H9 (cell line): ENCODE data around the gene DPYD. TPM values are rescaled to one million over a fixed set of nuclear protein-coding genes. Genes with fewer than 3 reads are reported as not detected.

Experiments
- DNase-seq: peaks from one replicate; pipeline ENCODE4 v3.0.0-alpha.2; 2017
- H2AFZ ChIP-seq: one replicate; pipeline ENCODE4 v1.6.1; 2013; ENCODE audit warnings: mild to moderate bottlenecking, low read length, control low read depth, moderate library complexity
- H2AK5ac ChIP-seq: 2 replicates; pipeline ENCODE4 v1.6.1; 2013; ENCODE audit warnings: low read length, control low read depth, mixed read lengths; ENCODE audit not compliant: insufficient read length
- H2BK120ac ChIP-seq: one replicate; pipeline ENCODE4 v1.6.1; 2013; ENCODE audit warnings: low read depth, mild to moderate bottlenecking, low read length, control low read depth, inconsistent platforms; ENCODE audit not compliant: poor library complexity, severe bottlenecking
- H2BK12ac ChIP-seq: 2 replicates; pipeline ENCODE4 v1.6.1; 2013; ENCODE audit warnings: low read length, control low read depth, mixed read lengths, low read depth; ENCODE audit not compliant: insufficient read length
- H2BK15ac ChIP-seq: 2 replicates; pipeline ENCODE4 v1.6.1; 2013; ENCODE audit warnings: low read depth, low read length, control low read depth
- H2BK20ac ChIP-seq: one replicate; pipeline ENCODE4 v1.6.1; 2013; ENCODE audit warnings: low read depth, mild to moderate bottlenecking, low read length, control low read depth, inconsistent platforms; ENCODE audit not compliant: poor library complexity, severe bottlenecking
- H2BK5ac ChIP-seq: 2 replicates; pipeline ENCODE4 v1.6.1; 2013; ENCODE audit warnings: low read length, control low read depth, mixed read lengths; ENCODE audit not compliant: insufficient read length
- H3K14ac ChIP-seq: 2 replicates; pipeline ENCODE4 v1.6.1; 2013; ENCODE audit warnings: low read length, control low read depth; ENCODE audit not compliant: insufficient read depth
- H3K18ac ChIP-seq: 2 replicates; pipeline ENCODE4 v1.6.1; 2013; ENCODE audit warnings: low read depth, mild to moderate bottlenecking, mixed read lengths, low read length, control low read depth; ENCODE audit not compliant: insufficient read length
- H3K23ac ChIP-seq: 2 replicates; pipeline ENCODE4 v1.6.1; 2013; ENCODE audit warnings: low read length, control low read depth, mixed read lengths, low read depth; ENCODE audit not compliant: insufficient read length
- H3K23me2 ChIP-seq: 2 replicates; pipeline ENCODE4 v1.6.1; 2013; ENCODE audit warnings: low read depth, mild to moderate bottlenecking, mixed read lengths, low read length, control low read depth; ENCODE audit not compliant: insufficient read length, poor library complexity, severe bottlenecking
- H3K27ac ChIP-seq: 2 replicates; pipeline ENCODE4 v1.5.1; 2013; ENCODE audit warnings: low read length, control low read depth, mixed read lengths, low read depth; ENCODE audit not compliant: insufficient read length
- H3K27me3 ChIP-seq: 2 replicates; pipeline ENCODE4 v1.6.1; 2013; ENCODE audit warnings: low read length, control low read depth, inconsistent platforms; ENCODE audit not compliant: insufficient read depth
- H3K4ac ChIP-seq: 2 replicates; pipeline ENCODE4 v1.6.1; 2013; ENCODE audit warnings: low read depth, mild to moderate bottlenecking, control low read depth, inconsistent platforms, low read length, moderate library complexity
- H3K4me1 ChIP-seq: 2 replicates; pipeline ENCODE4 v1.6.1; 2013; ENCODE audit warnings: low read length, control low read depth, inconsistent platforms; ENCODE audit not compliant: insufficient read depth
- H3K4me2 ChIP-seq: 2 replicates; pipeline ENCODE4 v1.6.1; 2013; ENCODE audit warnings: low read length, control low read depth, mixed read lengths; ENCODE audit not compliant: insufficient read length, insufficient read depth
- H3K56ac ChIP-seq: 2 replicates; pipeline ENCODE4 v1.6.1; 2013; ENCODE audit warnings: low read depth, mild to moderate bottlenecking, mixed read lengths, low read length, control low read depth; ENCODE audit not compliant: insufficient read length
- H3K79me1 ChIP-seq: 2 replicates; pipeline ENCODE4 v1.6.1; 2013; ENCODE audit warnings: low read depth, mild to moderate bottlenecking, moderate library complexity, low read length, control low read depth, inconsistent platforms; ENCODE audit not compliant: insufficient read depth, poor library complexity, severe bottlenecking
- H3K79me2 ChIP-seq: 2 replicates; pipeline ENCODE4 v1.6.1; 2013; ENCODE audit warnings: low read length, control low read depth, inconsistent platforms; ENCODE audit not compliant: insufficient read depth
- H3K9ac ChIP-seq: 2 replicates; pipeline ENCODE4 v1.6.1; 2013; ENCODE audit warnings: low read length, control low read depth, mixed read lengths; ENCODE audit not compliant: insufficient read length; ENCODE audit errors: extremely low read depth
- H3K9me3 ChIP-seq: one replicate; pipeline ENCODE4 v1.6.1; 2013; ENCODE audit warnings: low read depth, low read length, inconsistent platforms; ENCODE audit not compliant: control insufficient read depth
- H3T11ph ChIP-seq: one replicate; pipeline ENCODE4 v1.6.1; 2013; ENCODE audit warnings: mild to moderate bottlenecking, low read length, control low read depth, inconsistent platforms
- H4K20me1 ChIP-seq: one replicate; pipeline ENCODE4 v1.6.1; 2013; ENCODE audit not compliant: control insufficient read depth, insufficient read length, insufficient read depth
- H4K5ac ChIP-seq: 2 replicates; pipeline ENCODE4 v1.6.1; 2013; ENCODE audit warnings: low read depth, mild to moderate bottlenecking, mixed read lengths, low read length, control low read depth; ENCODE audit not compliant: insufficient read length
- H4K8ac ChIP-seq: replicated peaks from 2 replicates; pipeline ENCODE4 v1.6.1; 2013; ENCODE audit warnings: low read length, control low read depth, mixed read lengths, low read depth; ENCODE audit not compliant: insufficient read length
- H4K91ac ChIP-seq: 2 replicates; pipeline ENCODE4 v1.6.1; 2013; ENCODE audit warnings: low read depth, mild to moderate bottlenecking, moderate library complexity, mixed read lengths, low read length, control low read depth; ENCODE audit not compliant: insufficient read length
- H3K27ac Mint-ChIP-seq, 3 experiments: 2 replicates in 2 of 3; 3 replicates in 1 of 3; pipeline ENCODE4 v1.8.0; 2020 to 2021; ENCODE audit warnings: mixed read lengths in 3 of 3, mild to moderate bottlenecking in 1 of 3, moderate library complexity in 1 of 3
- H3K27me3 Mint-ChIP-seq: 2 replicates; pipeline ENCODE4 v1.8.0; 2021; ENCODE audit warnings: low read depth, mild to moderate bottlenecking, moderate library complexity, mixed read lengths
- H3K36me3 Mint-ChIP-seq, 3 experiments: 2 replicates in 2 of 3; 3 replicates in 1 of 3; pipeline ENCODE4 v1.8.0; 2020 to 2021; ENCODE audit warnings: low read depth in 3 of 3, mixed read lengths in 3 of 3; ENCODE audit not compliant: insufficient read depth in 1 of 3
- H3K4me1 Mint-ChIP-seq, 2 experiments: 2 replicates each; pipeline ENCODE4 v1.8.0; 2020; ENCODE audit warnings: mixed read lengths in 2 of 2
- H3K4me3 Mint-ChIP-seq, 2 experiments: 2 replicates in 1 of 2; 3 replicates in 1 of 2; pipeline ENCODE4 v1.8.0; 2020 to 2021; ENCODE audit warnings: mild to moderate bottlenecking in 2 of 2, mixed read lengths in 2 of 2, moderate library complexity in 1 of 2
- H3K9me3 Mint-ChIP-seq, 2 experiments: 2 replicates in 1 of 2; 3 replicates in 1 of 2; pipeline ENCODE4 v1.8.0; 2020; ENCODE audit warnings: mild to moderate bottlenecking in 2 of 2, mixed read lengths in 2 of 2, moderate library complexity in 1 of 2
- CTCF ChIP-seq: fragments of 200-600 bp; sonication (generic); conservative IDR thresholded peaks from 3 replicates; pipeline ENCODE4 v1.8.0; 2021; ENCODE audit warnings: antibody characterized with exemption, mild to moderate bottlenecking
- WGBS: extraction: QIAGEN DNeasy Blood & Tissue Kit; methylation state at CpG from one replicate; pipeline ENCODE4 v1.1.7; 2013; ENCODE audit warnings: missing lambda C conversion rate, low lambda C conversion rate, mixed read lengths; ENCODE audit not compliant: insufficient read length; ENCODE audit errors: extremely low coverage; 5-methylcytosine and 5-hydroxymethylcytosine counted together
- total RNA-seq: library from RNA; stranded (reverse); gene quantifications from 2 replicates; pipeline ENCODE4 v1.2.1, GENCODE V29; 2021

Gene DPYD
- total RNA-seq, 1 experiment from 2014 or later = 0.37 TPM

DNA sequence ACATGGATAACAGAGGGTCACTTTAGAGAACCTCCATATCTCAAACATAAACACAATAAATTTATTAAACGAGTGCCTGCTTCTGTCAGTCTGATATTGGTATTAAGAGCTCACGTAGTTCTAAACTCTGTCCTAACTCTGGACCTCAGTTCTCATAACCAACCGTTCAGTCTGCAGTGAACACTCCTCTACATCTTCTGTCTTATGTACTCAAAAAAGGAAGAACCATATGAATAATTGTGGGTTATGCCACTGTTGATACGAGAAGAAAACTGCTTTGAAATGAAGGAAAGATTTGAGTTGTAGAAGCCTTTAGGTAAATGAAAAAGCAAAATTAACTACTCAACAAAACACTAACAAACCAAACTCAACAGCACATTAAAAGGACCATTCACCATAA lies 53.7 kb downstream of the DPYD start:
- Mint-ChIP-seq H3K36me3 (no peaks in the 10 kb centered on the region), H3K27me3 (no peaks in the 10 kb centered on the region), H3K4me3 (no peak overlapping the region), H3K9me3 (no peaks in the 10 kb centered on the region), H3K4me1 (0 out of 4 replicates have a peak, but pooled peaks cover 0 to 3% of the 10 kb centered on the region in 2 experiments), H3K27ac (no peak overlapping the region)
- TF ChIP-seq CTCF = no peak
- H2BK15ac ChIP-seq = no peak overlapping the region
- no peak overlapping the region for H3K56ac ChIP-seq
- no peaks in the 10 kb centered on the region for H3K4me1 ChIP-seq
- no peak overlapping the region for H2BK5ac ChIP-seq
- H3K4me2 ChIP-seq = no peak overlapping the region
- no peaks in the 10 kb centered on the region for H3K79me1 ChIP-seq
- no peak overlapping the region for H4K91ac ChIP-seq
- H4K8ac ChIP-seq = no peak overlapping the region
- H3T11ph ChIP-seq = no peak overlapping the region
- no peak overlapping the region for H3K9ac ChIP-seq
- no peaks in the 10 kb centered on the region for H3K79me2 ChIP-seq
- no peak overlapping the region for H2AK5ac ChIP-seq
- DNase-seq = no peak
- no peak overlapping the region for H2BK12ac ChIP-seq
- H4K20me1 ChIP-seq = no peaks in the 10 kb centered on the region
- no peak overlapping the region for H3K4ac ChIP-seq
- H3K18ac ChIP-seq = no peak overlapping the region
- no peak overlapping the region for H2AFZ ChIP-seq
- no peaks in the 10 kb centered on the region for H3K27me3 ChIP-seq
- no peak overlapping the region for H4K5ac ChIP-seq
- H3K27ac ChIP-seq = no peak overlapping the region
- no peak overlapping the region for H3K14ac ChIP-seq
- H3K23ac ChIP-seq = no peak overlapping the region
- H3K9me3 ChIP-seq = no peaks in the 10 kb centered on the region
- H3K23me2 ChIP-seq = no peaks in the 10 kb centered on the region
- H2BK20ac ChIP-seq = no peak overlapping the region
- H2BK120ac ChIP-seq = no peak overlapping the region
- no CpG with 5 or more reads among the region's 4 CpGs for WGBS
